SK-N-SH (cell line): Measurements from ENCODE around the gene SYNGR3. TPM values are rescaled to one million over a fixed set of nuclear protein-coding genes. Genes with fewer than 3 reads are reported as not detected.

Source experiments
- CTCF ChIA-PET: fragments of 300-600, 350-600 bp; formaldehyde crosslinking; extraction: SDS; loops from one replicate; lab custom pipeline; 2021; lab: Yijun Ruan, JAX
- POLR2A ChIA-PET: fragments of 350-600 bp; sonication (Branson Sonifier 250); formaldehyde crosslinking; extraction: SDS; loops from one replicate; lab custom pipeline; 2020; ENCODE audit warnings: antibody characterized with exemption, inconsistent platforms; lab: Yijun Ruan, JAX
- DNase-seq: peaks from one replicate; pipeline ENCODE4 v3.0.0; 2012
- H2AFZ ChIP-seq: fragments of 200-600 bp; sonication (generic); 2 replicates; pipeline ENCODE4 v1.8.1; 2016; ENCODE audit warnings: antibody characterized with exemption, mild to moderate bottlenecking, low read depth
- H3F3A ChIP-seq: fragments of 200-600 bp; sonication (generic); replicated peaks from 2 replicates; pipeline ENCODE3; 2016; ENCODE audit warnings: antibody characterized with exemption, mild to moderate bottlenecking; ENCODE audit not compliant: insufficient read depth
- H3K27ac ChIP-seq, 2 experiments: fragments of 200-500 bp in 1 of 2; fragments of 200-600 bp in 1 of 2; sonication (Bioruptor generic) in 1 of 2; sonication (generic), shearing (Covaris generic) in 1 of 2; 2 replicates each; pipeline versions ENCODE4 v1.5.1 to v1.6.1; 2014 to 2016; ENCODE audit warnings: low read depth in 2 of 2, inconsistent platforms in 1 of 2, low read length in 1 of 2, mild to moderate bottlenecking in 1 of 2, mixed read lengths in 1 of 2
- H3K27me3 ChIP-seq: fragments of 200-600 bp; sonication (generic), shearing (Covaris generic); 2 replicates; pipeline ENCODE4 v1.6.1; 2016; ENCODE audit warnings: mixed run types; ENCODE audit not compliant: insufficient read depth
- H3K36me3 ChIP-seq, 2 experiments: fragments of 200-500 bp in 1 of 2; fragments of 200-600 bp in 1 of 2; sonication (Bioruptor generic) in 1 of 2; sonication (generic) in 1 of 2; replicated peaks in 1 of 2; 2 replicates each; pipeline versions ENCODE3 to v1.5.1; 2014 to 2016; ENCODE audit warnings: low read length in 1 of 2, mild to moderate bottlenecking in 1 of 2; ENCODE audit not compliant: insufficient read depth in 2 of 2, control insufficient read depth in 1 of 2
- H3K4me1 ChIP-seq, 2 experiments: fragments of 200-500 bp in 1 of 2; fragments of 200-600 bp in 1 of 2; sonication (Bioruptor generic) in 1 of 2; sonication (generic), shearing (Covaris generic) in 1 of 2; 2 replicates each; pipeline versions ENCODE4 v1.5.1 to v1.6.1; 2014 to 2016; ENCODE audit warnings: low read depth in 1 of 2, low read length in 1 of 2, mixed run types in 1 of 2; ENCODE audit not compliant: insufficient read depth in 2 of 2, control insufficient read depth in 1 of 2
- H3K4me2 ChIP-seq: fragments of 200-600 bp; sonication (generic), shearing (Covaris generic); 2 replicates; pipeline ENCODE4 v1.6.1; 2017; ENCODE audit warnings: mixed run types
- H3K4me3 ChIP-seq, 2 experiments: fragments of 200-500 bp in 1 of 2; fragments of 200-600 bp in 1 of 2; sonication (Bioruptor generic) in 1 of 2; sonication (generic), shearing (Covaris generic) in 1 of 2; 2 replicates each; pipeline versions ENCODE4 v1.5.1 to v1.8.1; 2014 to 2016; ENCODE audit warnings: low read depth in 2 of 2, inconsistent platforms in 1 of 2, low read length in 1 of 2, mild to moderate bottlenecking in 1 of 2, mixed read lengths in 1 of 2, moderate library complexity in 1 of 2
- H3K79me2 ChIP-seq: fragments of 200-600 bp; sonication (generic); 2 replicates; pipeline ENCODE4 v1.8.1; 2017; ENCODE audit warnings: mild to moderate bottlenecking; ENCODE audit not compliant: insufficient read depth
- H3K9ac ChIP-seq: fragments of 200-600 bp; sonication (generic); 2 replicates; pipeline ENCODE4 v1.6.1; 2017; ENCODE audit warnings: mixed run types
- H3K9me2 ChIP-seq: fragments of 200-600 bp; sonication (generic); 2 replicates; pipeline ENCODE4 v1.6.1; 2017; ENCODE audit warnings: mixed run types
- H3K9me3 ChIP-seq: fragments of 200-600 bp; sonication (generic); 2 replicates; pipeline ENCODE4 v1.6.1; 2017; ENCODE audit warnings: mixed run types, mild to moderate bottlenecking, moderate library complexity
- H4K20me1 ChIP-seq: fragments of 200-600 bp; sonication (generic); 2 replicates; pipeline ENCODE4 v1.6.1; 2017; ENCODE audit warnings: mild to moderate bottlenecking, mixed run types; ENCODE audit not compliant: insufficient read depth
- CHD2 ChIP-seq: fragments of 150-350 bp; IDR thresholded peaks from 2 replicates; pipeline ENCODE4 v1.6.1; 2018; ENCODE audit warnings: low read length; ENCODE audit not compliant: partially characterized antibody
- ELF1 ChIP-seq: IDR thresholded peaks from 2 replicates; pipeline ENCODE4 v1.4.0; 2012
- GABPA ChIP-seq: IDR thresholded peaks from 2 replicates; pipeline ENCODE4 v1.4.0; 2012; ENCODE audit warnings: low read depth, mild to moderate bottlenecking
- GATA2 ChIP-seq: sonication (generic); formaldehyde crosslinking; IDR thresholded peaks from 2 replicates; pipeline ENCODE4 v1.5.0; 2020; ENCODE audit warnings: mild to moderate bottlenecking, missing genetic modification reagents
- JUND ChIP-seq: IDR thresholded peaks from 2 replicates; pipeline ENCODE4 v1.4.0; 2012
- NFIC ChIP-seq: IDR thresholded peaks from 2 replicates; pipeline ENCODE4 v1.4.0; 2012; ENCODE audit warnings: borderline replicate concordance
- POLR2AphosphoS5 ChIP-seq: IDR thresholded peaks from 2 replicates; pipeline ENCODE4 v1.6.1; 2012; ENCODE audit warnings: low read depth, low read length
- RCOR1 ChIP-seq: fragments of 150-350 bp; IDR thresholded peaks from 2 replicates; pipeline ENCODE4 v1.6.1; 2017; ENCODE audit warnings: antibody characterized with exemption, low read length
- RFX5 ChIP-seq: IDR thresholded peaks from 2 replicates; pipeline ENCODE4 v1.6.1; 2012; ENCODE audit warnings: mild to moderate bottlenecking, improper control_type of control experiment, low read length
- RXRA ChIP-seq: IDR thresholded peaks from 2 replicates; pipeline ENCODE4 v1.4.0; 2012; ENCODE audit warnings: low read depth, mild to moderate bottlenecking, borderline replicate concordance
- TAF1 ChIP-seq: IDR thresholded peaks from 2 replicates; pipeline ENCODE4 v1.6.1; 2012; ENCODE audit warnings: low read depth, mild to moderate bottlenecking, low read length, moderate library complexity, borderline replicate concordance
- TCF12 ChIP-seq: IDR thresholded peaks from 2 replicates; pipeline ENCODE4 v1.4.0; 2012
- USF2 ChIP-seq: fragments of 150-350 bp; IDR thresholded peaks from 2 replicates; pipeline ENCODE4 v1.6.1; 2017; ENCODE audit warnings: antibody characterized with exemption, low read length, low read depth, borderline replicate concordance
- YY1 ChIP-seq: IDR thresholded peaks from 2 replicates; pipeline ENCODE4 v1.4.0; 2012; ENCODE audit warnings: low read depth, mild to moderate bottlenecking
- ZBTB33 ChIP-seq: IDR thresholded peaks from 2 replicates; pipeline ENCODE4 v1.4.0; 2012; ENCODE audit warnings: low read depth, borderline replicate concordance
- WGBS: methylation state at CpG from one replicate; pipeline ENCODE4 v1.1.6; 2017; ENCODE audit warnings: low lambda C conversion rate; 5-methylcytosine and 5-hydroxymethylcytosine counted together
- polyA plus RNA-seq, 3 experiments: library from polyadenylated mRNA; depleted of rRNA; stranded (reverse); fragments of >200 nt; gene quantifications; 2 replicates each; pipeline ENCODE4 v1.2.3, GENCODE V29; 2012
- TF ChIP-seq, protein P1 (sequence below): IDR thresholded peaks from 2 replicates; pipeline ENCODE4 v1.6.1; 2012; ENCODE audit warnings: mild to moderate bottlenecking, low read depth, low read length, moderate library complexity
- TF ChIP-seq, protein P2 (sequence below): fragments of 200-600 bp; sonication (generic); IDR thresholded peaks from 2 replicates; pipeline ENCODE4 v1.6.1; 2017; ENCODE audit warnings: antibody characterized with exemption, mild to moderate bottlenecking, moderate library complexity

The SYNGR3 gene
- polyA plus RNA-seq, 1 of the 3 experiments (the other 2 are of a cell fraction) = 10.7 TPM

DNA sequence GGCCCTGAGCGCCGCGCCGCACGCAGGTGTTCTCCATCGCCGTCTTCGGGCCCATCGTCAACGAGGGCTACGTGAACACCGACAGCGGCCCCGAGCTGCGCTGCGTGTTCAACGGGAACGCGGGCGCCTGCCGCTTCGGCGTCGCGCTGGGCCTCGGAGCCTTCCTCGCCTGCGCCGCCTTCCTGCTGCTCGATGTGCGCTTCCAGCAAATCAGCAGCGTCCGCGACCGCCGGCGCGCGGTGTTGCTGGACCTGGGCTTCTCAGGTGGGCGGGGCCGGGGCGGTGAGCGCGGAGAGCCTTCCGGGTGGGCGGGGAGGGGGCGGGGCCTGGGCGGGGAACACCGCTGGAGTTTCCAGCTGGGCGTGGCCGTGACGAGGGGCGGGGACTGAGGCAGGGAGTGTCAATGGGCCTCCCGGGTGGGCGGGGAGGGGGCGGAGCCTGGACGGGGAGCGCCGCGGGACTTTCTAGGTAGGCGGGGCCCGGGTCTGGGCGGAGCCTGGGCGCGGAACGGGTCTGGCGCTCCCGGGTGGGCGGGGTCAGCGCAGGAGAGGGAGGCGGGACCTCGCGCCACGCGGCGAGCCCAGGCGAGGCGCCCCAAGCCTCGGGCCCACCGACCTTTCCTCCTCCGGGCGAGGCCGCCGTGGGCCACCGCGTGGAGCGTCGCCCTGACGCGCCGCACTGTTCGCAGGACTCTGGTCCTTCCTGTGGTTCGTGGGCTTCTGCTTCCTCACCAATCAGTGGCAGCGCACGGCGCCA lies 2.4 kb downstream of the SYNGR3 start:
- CTCF ChIA-PET = interaction anchor here (0.6 to 12.9 kb wide), 2 partner anchors 12 to 123 kb away, joined by 3 to 108 read pairs; no protein-coding TSS in a partner anchor
- POLR2A ChIA-PET = interaction anchor here (0.8 kb wide), 1 partner anchor 163 kb away, joined by 3 read pairs; the partner anchor contains the start of gene TRAF7
- TF ChIP-seq TCF12 (no peak), POLR2AphosphoS5 (no peak), GATA2 (CRISPR knock-in tag) (no peak), RCOR1 (no peak), CHD2 (no peak), RFX5 (no peak), JUND (no peak)
- Histone ChIP-seq H3F3A (peaks cover 22% of the 10 kb centered on the region), H3K27me3 (no peaks in the 10 kb centered on the region), H3K9me3 (no peaks in the 10 kb centered on the region), H3K4me3 (no peak overlapping the region), H3K4me2 (no peak overlapping the region), H3K36me3 (peaks cover 2 to 3% of the 10 kb centered on the region in 2 experiments), H3K4me1 (peaks cover 0 to 18% of the 10 kb centered on the region in 2 experiments; a peak in 1 of 4 replicates), H4K20me1 (no peaks in the 10 kb centered on the region), H3K9me2 (no peaks in the 10 kb centered on the region), H2AFZ (no peak overlapping the region), H3K27ac (no peak overlapping the region), H3K9ac (no peak overlapping the region), H3K79me2 (no peaks in the 10 kb centered on the region)
- DNase-seq = peak; percentile 84
- 69% methylated on average over 42 of the region's 96 CpGs for WGBS

GRCh38 chr16:1992704-1993317 lies 3.0 kb downstream of the SYNGR3 start:
- no peaks in the 10 kb centered on the region for H3K9me3 ChIP-seq
- no peaks in the 10 kb centered on the region for H3K9me2 ChIP-seq
- H3K27ac ChIP-seq = no peak overlapping the region
- H3F3A ChIP-seq = peaks cover 22% of the 10 kb centered on the region
- H3K79me2 ChIP-seq = no peaks in the 10 kb centered on the region
- no peak for DNase-seq
- no peak overlapping the region for H3K9ac ChIP-seq
- ChIA-PET POLR2A (interaction anchor here (0.8 kb wide), 1 partner anchor 163 kb away, joined by 3 read pairs; the partner anchor contains the start of gene TRAF7), CTCF (interaction anchor here (1.3 to 12.9 kb wide), 2 partner anchors 11 to 162 kb away, joined by 3 to 108 read pairs; no protein-coding TSS in a partner anchor)
- H3K4me2 ChIP-seq = no peak overlapping the region
- H3K4me1 ChIP-seq = peaks cover 0 to 18% of the 10 kb centered on the region in 2 experiments; a peak in 1 of 4 replicates
- no peak overlapping the region for H2AFZ ChIP-seq
- no peaks in the 10 kb centered on the region for H4K20me1 ChIP-seq
- H3K36me3 ChIP-seq = peaks cover 4 to 10% of the 10 kb centered on the region in 2 experiments
- no peaks in the 10 kb centered on the region for H3K27me3 ChIP-seq
- no peak overlapping the region for H3K4me3 ChIP-seq
- 98% methylated on average over 18 of the region's 50 CpGs for WGBS
- TF ChIP-seq, protein P1, sequence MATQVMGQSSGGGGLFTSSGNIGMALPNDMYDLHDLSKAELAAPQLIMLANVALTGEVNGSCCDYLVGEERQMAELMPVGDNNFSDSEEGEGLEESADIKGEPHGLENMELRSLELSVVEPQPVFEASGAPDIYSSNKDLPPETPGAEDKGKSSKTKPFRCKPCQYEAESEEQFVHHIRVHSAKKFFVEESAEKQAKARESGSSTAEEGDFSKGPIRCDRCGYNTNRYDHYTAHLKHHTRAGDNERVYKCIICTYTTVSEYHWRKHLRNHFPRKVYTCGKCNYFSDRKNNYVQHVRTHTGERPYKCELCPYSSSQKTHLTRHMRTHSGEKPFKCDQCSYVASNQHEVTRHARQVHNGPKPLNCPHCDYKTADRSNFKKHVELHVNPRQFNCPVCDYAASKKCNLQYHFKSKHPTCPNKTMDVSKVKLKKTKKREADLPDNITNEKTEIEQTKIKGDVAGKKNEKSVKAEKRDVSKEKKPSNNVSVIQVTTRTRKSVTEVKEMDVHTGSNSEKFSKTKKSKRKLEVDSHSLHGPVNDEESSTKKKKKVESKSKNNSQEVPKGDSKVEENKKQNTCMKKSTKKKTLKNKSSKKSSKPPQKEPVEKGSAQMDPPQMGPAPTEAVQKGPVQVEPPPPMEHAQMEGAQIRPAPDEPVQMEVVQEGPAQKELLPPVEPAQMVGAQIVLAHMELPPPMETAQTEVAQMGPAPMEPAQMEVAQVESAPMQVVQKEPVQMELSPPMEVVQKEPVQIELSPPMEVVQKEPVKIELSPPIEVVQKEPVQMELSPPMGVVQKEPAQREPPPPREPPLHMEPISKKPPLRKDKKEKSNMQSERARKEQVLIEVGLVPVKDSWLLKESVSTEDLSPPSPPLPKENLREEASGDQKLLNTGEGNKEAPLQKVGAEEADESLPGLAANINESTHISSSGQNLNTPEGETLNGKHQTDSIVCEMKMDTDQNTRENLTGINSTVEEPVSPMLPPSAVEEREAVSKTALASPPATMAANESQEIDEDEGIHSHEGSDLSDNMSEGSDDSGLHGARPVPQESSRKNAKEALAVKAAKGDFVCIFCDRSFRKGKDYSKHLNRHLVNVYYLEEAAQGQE = no peak
- TF ChIP-seq USF2 (no peak), GABPA (no peak), ZBTB33 (no peak), NFIC (no peak), ELF1 (no peak), RXRA (no peak), POLR2AphosphoS5 (no peak), RCOR1 (no peak), GATA2 (CRISPR knock-in tag) (no peak), TAF1 (no peak), YY1 (no peak), CHD2 (no peak)
- TF ChIP-seq, protein P2, sequence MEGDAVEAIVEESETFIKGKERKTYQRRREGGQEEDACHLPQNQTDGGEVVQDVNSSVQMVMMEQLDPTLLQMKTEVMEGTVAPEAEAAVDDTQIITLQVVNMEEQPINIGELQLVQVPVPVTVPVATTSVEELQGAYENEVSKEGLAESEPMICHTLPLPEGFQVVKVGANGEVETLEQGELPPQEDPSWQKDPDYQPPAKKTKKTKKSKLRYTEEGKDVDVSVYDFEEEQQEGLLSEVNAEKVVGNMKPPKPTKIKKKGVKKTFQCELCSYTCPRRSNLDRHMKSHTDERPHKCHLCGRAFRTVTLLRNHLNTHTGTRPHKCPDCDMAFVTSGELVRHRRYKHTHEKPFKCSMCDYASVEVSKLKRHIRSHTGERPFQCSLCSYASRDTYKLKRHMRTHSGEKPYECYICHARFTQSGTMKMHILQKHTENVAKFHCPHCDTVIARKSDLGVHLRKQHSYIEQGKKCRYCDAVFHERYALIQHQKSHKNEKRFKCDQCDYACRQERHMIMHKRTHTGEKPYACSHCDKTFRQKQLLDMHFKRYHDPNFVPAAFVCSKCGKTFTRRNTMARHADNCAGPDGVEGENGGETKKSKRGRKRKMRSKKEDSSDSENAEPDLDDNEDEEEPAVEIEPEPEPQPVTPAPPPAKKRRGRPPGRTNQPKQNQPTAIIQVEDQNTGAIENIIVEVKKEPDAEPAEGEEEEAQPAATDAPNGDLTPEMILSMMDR = no peak
